NOMO-1 (cell line): ENCODE data around the gene DNM1L.

Experiments
- DNase-seq, 2 experiments: peaks; one replicate each; lab custom pipeline; 2025; ENCODE audit not compliant: unreplicated experiment in 2 of 2; lab: John Stamatoyannopoulos, UW

DNM1L gene

DNA sequence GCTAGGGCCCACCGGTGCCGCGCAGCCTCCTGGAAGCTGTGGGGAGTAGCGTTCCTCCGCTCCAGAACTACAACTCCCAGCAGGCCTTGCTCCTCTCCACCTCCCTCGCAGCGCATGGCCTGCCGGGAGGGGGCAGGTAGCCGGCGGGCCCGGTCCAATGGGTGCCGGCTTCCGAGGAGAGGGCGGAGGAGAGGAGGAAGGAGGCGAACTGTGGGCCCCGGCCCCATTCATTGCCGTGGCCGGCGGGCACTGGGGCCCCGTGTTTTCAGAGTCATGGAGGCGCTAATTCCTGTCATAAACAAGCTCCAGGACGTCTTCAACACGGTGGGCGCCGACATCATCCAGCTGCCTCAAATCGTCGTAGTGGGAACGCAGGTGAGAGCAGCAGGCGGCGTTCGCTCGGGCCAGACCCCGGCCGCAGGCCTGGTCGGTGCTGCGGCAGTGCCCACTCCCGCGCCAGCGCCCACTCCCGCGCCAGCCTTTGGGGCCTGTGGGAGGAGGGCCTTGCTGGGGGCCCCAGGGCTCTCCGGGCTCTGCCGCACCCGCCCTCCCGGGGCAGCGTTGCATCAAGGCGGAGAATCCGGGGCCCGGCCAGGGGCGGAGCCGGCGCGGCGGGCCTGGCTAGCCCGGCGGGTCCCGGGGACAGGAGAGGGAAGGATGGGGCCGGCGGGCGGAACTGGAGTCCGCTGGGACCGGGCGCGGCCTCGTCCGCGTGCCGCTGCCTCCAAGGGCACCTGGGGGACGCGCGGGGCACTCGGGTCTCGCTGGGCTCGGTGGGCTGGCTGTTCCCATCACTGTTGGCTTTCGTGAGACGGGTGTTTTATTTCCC lies at the start of gene DNM1L:
Gene DNM1L (plus strand): TSS at position 211 of the 829 bp plus-strand sequence. CDS start 63 bp downstream, at position 274.
- peak; percentile 93 to 94 for DNase-seq

DNA sequence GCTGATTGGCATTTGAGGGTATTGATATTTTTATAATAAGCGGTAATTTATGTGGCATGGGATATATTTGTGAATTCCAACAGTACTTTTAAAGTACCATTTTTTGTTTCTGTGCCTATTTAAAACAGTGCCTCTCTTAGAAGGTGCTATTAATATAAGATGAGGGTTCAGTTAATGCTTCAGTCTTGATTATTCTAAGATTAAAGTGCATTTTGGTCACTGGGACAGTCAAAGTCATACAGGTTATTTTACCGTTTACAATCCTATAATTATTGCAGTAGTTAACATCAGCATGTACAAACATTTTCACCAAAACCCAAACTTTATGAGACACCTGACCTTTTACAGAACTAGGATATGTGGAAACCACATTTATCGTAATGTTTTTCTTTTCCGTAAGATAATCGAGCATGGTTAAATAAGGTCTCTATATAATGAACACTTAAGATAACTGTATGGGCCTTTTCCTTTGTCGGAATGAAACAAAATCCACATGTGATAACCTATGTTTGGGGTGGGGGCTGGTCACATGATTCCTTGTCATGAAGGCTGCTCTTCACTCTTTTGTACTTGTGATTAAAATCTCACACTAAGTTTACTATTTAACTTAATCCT lies 37.7 kb upstream of the DNM1L start:
- no peak for DNase-seq

GRCh38 chr12:32644431-32644830 lies 34.7 kb upstream of the DNM1L start:
- DNase-seq, result no peak

DNA sequence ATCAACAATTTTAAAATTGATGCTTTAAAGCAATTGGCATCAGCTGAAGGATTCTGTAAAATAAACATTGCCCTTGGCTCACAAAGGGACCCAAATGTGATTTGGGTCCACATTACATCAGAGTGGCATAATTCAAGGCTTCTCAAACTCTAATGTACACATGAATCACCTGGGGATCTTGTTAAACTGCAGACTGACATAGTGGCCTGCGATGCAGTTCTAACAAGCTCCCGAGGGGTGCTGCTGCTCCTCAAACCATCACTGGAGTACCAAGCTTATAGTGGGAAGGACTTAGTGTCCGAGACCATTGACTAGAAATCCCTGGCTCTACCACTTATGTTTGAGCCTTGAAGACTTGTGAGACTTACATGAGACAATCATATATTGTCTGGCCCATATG lies 31.8 kb upstream of the DNM1L start:
- DNase-seq, result no peak

DNA sequence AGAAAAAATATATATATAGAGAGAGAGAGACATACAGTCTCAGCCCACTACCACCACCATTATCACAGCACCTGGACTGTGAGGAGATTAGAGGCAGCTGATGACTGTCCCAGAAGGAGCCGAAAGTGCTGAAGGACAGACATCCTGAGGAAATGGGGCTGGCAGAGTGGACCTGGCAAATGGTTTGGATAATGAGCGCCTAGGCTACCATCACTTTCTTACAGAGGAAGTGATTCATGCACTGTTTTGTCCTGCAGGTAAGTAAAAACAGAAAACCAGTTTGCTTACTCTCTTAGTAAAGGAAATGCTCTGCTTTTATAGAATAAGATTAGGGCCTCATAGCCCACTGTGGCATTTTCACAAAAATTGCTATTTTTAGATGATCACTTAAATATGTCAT lies 28.6 kb upstream of the DNM1L start:
- no peak for DNase-seq

DNA sequence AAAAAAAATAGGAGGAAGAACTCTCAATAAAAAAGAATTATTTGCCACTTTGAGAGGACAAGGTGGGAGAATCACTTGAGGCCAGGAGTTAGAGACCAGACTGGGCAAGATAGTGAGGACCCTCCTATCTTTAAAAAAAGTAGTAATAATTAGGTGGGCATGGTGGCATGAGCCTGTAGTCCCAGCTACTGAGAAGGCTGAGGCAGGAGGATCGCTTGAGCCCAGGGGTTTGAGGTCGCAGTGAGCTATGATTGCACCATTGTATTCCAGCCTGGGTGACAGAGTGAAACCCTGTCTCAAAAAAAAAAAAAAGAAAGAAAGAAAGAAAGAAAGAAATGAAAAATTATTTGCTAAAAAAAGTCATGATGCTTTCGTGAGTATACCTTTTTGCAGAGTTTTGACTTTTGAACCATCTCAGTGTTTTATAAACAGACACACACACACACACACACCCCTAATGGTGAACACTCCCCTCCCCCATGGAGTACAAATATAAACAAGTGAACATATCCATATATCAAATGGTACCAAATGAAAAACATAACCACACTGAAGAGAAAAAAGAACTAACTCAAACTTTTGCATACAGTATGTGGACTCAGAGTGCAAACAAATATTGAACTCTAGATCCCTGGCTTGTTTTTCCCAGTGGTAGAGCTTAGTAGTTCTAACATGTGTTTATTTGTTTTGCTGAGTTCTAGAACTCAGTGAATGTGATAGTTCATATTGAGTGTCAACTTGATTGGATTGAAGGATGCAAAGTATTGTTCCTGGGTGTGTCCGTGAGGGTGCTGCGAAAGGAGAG lies 27.7 kb upstream of the DNM1L start:
- DNase-seq, result no peak

GRCh38 chr12:32651956-32652210 lies 27.2 kb upstream of the DNM1L start:
- no peak for DNase-seq

DNA sequence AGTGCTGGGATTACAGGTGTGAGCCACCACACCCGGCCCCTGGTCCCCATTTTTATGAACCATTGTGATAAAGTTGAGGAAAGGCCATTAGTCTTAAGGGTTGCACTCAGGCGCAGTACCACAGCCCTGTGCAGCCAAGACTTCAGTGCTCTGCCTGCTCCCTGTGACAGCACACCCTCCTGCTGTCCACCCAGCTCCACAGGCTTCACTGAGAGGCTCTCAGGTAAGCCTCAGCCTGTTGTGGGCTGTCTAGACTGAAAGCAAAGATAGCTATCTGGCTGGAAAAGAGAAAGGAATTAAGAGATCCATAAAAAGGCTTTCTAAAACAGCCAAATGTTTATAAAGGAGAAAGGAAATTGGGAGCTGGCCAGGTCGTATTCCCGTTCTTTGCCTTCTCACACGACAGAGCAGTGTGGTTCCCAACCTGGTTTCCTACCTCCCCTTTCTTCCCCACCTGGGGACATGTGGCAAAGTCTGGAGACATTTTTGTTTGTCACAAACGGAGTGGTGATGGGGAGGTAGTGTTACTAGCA lies 19.1 kb upstream of the DNM1L start:
- DNase-seq, result no peak

- no peak for DNase-seq
These were observed 17.4 kb upstream of the DNM1L start for GRCh38 chr12:32661706-32662105.

DNA sequence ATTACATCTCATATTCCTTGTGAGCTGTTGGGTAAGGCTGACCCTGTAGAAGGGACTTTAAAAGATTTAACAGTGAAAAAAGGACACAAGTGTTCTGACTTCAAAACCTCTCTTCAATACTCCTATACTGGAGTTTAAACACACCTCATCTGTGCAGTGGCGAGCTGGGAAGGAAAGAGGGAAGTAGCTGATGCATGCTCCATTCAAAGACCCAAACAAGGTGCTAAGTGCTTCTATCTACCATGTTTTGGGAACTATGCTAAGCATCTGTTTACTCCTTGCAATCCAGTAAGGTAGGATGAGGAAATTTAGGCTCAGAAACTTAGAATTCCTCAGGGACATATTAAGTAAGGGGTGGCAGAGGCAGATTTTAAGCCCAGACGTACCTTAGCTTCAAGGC lies 16.4 kb upstream of the DNM1L start:
- no peak for DNase-seq

- DNase-seq, result no peak
These were observed 13.1 kb upstream of the DNM1L start for GRCh38 chr12:32666018-32666417.

DNA sequence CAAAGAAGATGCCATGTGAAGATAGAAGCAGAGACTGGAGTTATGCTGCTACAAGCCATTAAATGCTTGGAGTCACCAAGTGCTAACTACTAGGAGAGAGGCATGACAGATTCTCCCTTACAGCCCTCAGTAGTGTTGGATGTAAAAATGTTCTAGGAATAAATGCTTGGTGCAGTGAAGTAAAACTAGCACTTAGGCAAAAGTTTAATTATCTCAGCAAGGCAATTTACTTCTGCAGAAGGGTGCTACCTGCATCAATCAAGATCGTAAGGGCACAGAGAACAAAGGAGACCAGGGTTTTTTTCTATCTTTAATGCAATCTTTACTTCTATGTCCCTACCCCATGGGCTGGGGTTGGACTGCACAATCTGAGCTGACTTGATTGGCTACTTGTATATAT lies 9.5 kb upstream of the DNM1L start:
- DNase-seq, result no peak

GRCh38 chr12:32671930-32672780 lies 6.9 kb upstream of the DNM1L start:
- peak; percentile 40 to 61 for DNase-seq

DNA sequence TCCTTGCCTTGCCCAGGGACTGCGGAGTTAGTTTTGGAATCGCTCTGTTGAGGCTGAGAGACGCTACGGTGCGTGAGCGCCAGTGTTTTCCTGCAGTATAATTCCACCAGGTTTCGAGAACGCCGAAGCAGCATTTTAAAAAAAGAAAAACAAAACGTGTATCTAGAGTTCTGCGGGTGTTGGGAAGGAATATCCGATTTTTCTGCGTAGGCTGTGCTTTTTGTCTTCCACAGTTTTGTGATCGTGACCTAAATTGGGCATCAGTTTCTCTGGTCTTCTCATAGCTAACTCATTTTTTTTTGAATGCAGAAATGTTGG lies 778 bp downstream of the DNM1L start:
- peak in 1 of 2 experiments; percentile 35 for DNase-seq

DNA sequence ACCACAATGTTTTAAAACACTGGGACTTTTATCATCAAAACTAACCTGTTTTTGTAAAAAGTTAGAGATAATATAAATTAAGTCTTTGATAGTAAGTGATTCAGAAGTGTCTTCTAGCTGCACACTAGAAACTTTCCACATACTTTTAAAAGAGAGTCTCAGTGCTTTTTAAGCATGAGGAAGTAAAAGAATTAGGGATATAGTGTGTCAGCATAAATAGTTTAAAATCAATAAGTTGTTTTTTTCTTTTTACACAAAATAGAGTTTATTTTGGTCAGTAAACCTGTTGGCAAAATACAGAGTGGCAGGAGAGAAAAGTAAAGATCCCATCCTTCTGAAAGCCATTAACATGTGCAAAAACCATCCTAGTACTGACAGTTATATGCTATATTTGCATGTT lies 1.7 kb downstream of the DNM1L start:
- DNase-seq, result peak in 1 of 2 experiments; percentile 24

DNA sequence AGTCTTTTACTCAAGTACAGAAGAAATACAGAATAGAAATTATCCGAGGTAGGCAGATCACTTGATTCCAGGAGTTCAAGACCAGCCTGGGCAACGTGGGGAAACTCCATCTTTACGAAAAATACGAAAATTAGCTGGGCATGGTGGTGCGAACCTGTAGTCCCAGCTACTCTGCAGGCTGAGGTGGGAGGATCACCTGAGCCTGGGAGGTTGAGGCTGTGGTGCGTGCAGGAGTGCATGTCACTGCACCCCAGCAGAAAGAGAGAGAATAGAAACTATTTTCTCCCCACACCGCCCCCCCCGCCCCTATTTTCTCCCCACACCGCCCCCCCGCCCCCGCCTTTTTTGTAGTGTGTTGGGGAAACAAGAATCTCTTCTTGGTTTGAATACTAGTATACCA lies 2.2 kb downstream of the DNM1L start:
- DNase-seq, result no peak

DNA sequence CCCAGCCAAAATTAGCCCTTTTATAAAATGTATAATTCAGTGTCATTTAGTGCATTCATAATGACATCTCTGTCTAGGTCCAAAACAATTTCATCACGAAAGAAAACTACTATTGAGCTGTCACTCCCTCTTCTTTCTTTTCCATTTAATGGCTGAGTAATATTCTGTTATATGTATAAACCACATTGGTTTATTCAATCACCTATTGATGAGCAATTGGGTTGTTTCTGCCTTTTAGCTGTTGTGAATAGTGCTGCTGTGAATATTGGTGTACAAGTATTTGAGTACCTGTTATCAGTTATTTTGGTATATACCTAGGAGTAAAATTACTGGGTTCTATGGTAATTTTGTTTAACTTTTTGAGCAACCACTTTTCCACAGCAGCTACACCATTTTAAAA lies 7.2 kb downstream of the DNM1L start:
- no peak for DNase-seq

DNA sequence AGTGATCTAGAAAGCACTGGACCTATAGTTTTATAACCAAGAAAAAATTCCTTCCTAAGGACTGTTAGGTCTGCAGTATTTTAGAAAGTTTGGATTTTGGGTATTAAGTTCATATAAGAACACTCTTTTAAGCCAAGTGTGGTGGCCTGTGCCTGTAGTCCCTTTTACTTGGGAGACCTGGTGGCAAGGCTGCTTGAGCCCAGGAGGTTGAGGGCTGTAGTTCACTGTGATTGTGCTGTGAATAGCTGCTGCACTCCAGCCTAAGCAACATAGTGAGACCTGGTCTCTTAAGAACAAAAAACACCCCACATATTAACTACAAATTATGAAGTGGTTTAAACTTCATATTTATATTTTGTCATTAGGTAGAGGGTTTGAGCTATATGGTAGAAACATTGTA lies 9.7 kb downstream of the DNM1L start:
- no peak for DNase-seq

DNA sequence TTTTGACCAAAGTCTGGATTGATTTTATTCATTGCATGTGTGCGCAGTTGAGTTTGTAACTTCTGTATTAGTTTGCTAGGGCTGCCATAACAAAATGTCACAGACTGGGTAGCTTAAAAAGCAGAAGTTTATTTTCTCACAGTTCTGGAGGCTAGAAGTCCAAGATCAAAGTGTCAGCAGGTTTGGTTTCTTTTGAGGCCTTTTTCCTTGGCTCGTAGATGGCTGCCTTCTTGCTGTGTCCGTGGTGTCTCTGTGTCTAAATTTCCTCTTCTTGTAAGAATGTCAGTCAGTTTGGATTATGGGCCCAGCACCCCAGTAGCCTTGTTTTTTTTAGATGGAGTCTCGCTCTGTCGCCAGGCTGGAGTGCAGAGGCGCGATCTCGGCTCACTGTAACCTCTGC lies 11.8 kb downstream of the DNM1L start:
- no peak for DNase-seq

DNA sequence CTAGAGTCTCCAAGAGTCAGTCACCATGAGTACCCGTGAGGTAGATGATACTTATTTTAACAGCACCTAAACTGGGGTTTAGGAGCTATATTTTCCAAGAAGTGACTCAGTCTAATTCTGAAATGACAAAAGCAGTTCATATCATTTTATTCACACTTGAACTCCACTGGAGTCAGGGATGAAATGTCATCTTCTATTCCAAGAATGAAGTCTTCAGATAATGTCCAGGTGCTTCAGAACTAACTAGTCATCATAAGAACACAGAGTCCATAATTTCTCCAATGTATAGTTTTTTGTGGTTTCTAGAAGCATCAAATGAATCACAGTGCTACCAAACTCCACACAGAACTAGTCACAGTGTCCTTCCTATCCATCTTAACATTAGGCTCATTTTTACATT lies 13.3 kb downstream of the DNM1L start:
- DNase-seq, result no peak

DNA sequence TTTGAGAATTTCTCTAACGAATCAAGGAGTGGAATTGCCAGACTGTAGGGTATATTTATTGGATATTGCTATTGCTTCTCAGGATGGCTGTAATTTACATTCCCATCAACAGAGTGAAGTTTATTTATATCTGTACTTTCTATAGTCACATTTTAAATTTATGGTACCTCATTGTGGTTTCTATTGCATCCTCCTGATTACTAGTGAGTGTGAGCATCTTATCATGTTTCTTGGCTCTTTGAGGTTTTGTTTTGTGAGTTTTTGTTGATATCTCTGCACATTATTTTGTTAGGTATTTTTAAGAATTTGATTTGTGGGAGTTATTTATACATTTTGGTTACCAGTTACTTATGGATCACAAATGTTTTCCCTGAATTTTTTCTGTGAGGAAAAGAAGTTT lies 13.9 kb downstream of the DNM1L start:
- no peak for DNase-seq
